OCI-LY1 (cell line): Measurements from ENCODE around the gene HCN1.

Source experiments
- H2AFZ ChIP-seq: fragments of 200-600 bp; sonication (generic), shearing (Covaris generic); 2 replicates; pipeline ENCODE4 v1.6.0; 2014; ENCODE audit warnings: antibody characterized with exemption, mild to moderate bottlenecking, low read length
- H3F3A ChIP-seq: fragments of 200-600 bp; sonication (generic), shearing (Covaris generic); 2 replicates; pipeline ENCODE4 v1.6.0; 2014; ENCODE audit warnings: mild to moderate bottlenecking, antibody characterized with exemption, low read length, moderate library complexity; ENCODE audit not compliant: insufficient read depth
- H3K27ac ChIP-seq: fragments of 200-600 bp; sonication (generic); 2 replicates; pipeline ENCODE4 v1.5.1; 2014; ENCODE audit warnings: low read length, mixed run types, mild to moderate bottlenecking, low read depth; ENCODE audit not compliant: poor library complexity, severe bottlenecking
- H3K27me3 ChIP-seq: fragments of 200-600 bp; sonication (generic); 2 replicates; pipeline ENCODE4 v1.6.0; 2014; ENCODE audit warnings: antibody characterized with exemption, mild to moderate bottlenecking, low read length, moderate library complexity; ENCODE audit not compliant: insufficient read depth
- H3K36me3 ChIP-seq: fragments of 200-600 bp; sonication (generic); 2 replicates; pipeline ENCODE4 v1.6.1; 2014; ENCODE audit warnings: mild to moderate bottlenecking, antibody characterized with exemption, low read length, moderate library complexity, mixed read lengths; ENCODE audit not compliant: insufficient read depth
- H3K4me1 ChIP-seq: fragments of 200-600 bp; sonication (generic); 2 replicates; pipeline ENCODE4 v1.5.1; 2014; ENCODE audit warnings: mild to moderate bottlenecking, low read length, moderate library complexity; ENCODE audit not compliant: insufficient read depth, severe bottlenecking
- H3K4me2 ChIP-seq: fragments of 200-600 bp; sonication (generic), shearing (Covaris generic); 2 replicates; pipeline ENCODE4 v1.6.1; 2014; ENCODE audit warnings: low read length
- H3K4me3 ChIP-seq: fragments of 200-600 bp; sonication (generic); 2 replicates; pipeline ENCODE4 v1.5.1; 2014; ENCODE audit warnings: low read length, low read depth, mild to moderate bottlenecking, mixed read lengths; ENCODE audit not compliant: poor library complexity, severe bottlenecking
- H3K79me2 ChIP-seq: fragments of 200-600 bp; shearing (Covaris generic); 2 replicates; pipeline ENCODE4 v1.6.1; 2016; ENCODE audit warnings: mixed run types, low read length, mixed read lengths; ENCODE audit not compliant: insufficient read depth
- H3K9ac ChIP-seq: fragments of 200-600 bp; sonication (generic), shearing (Covaris generic); 2 replicates; pipeline ENCODE4 v1.6.1; 2014; ENCODE audit warnings: mild to moderate bottlenecking, low read length, mixed read lengths
- H3K9me2 ChIP-seq: fragments of 200-600 bp; sonication (generic), shearing (Covaris generic); 2 replicates; pipeline ENCODE4 v1.6.1; 2014; ENCODE audit warnings: low read depth, mild to moderate bottlenecking, low read length, mixed read lengths
- H3K9me3 ChIP-seq: fragments of 200-600 bp; shearing (Covaris generic); 2 replicates; pipeline ENCODE4 v1.6.1; 2014; ENCODE audit warnings: low read length, mixed read lengths
- H4K20me1 ChIP-seq: fragments of 200-600 bp; sonication (generic), shearing (Covaris generic); 2 replicates; pipeline ENCODE4 v1.6.0; 2016; ENCODE audit warnings: mild to moderate bottlenecking, low read length; ENCODE audit not compliant: insufficient read depth
- EZH2 ChIP-seq: fragments of 200-600 bp; sonication (generic), shearing (Covaris generic); IDR thresholded peaks from 2 replicates; pipeline ENCODE4 v1.8.0; 2017; ENCODE audit warnings: borderline replicate concordance, mixed run types, mild to moderate bottlenecking, antibody characterized with exemption, low read length, moderate library complexity, mixed read lengths
- TF ChIP-seq, protein P1 (sequence below): fragments of 200-600 bp; sonication (generic), shearing (Covaris generic); IDR thresholded peaks from 2 replicates; pipeline ENCODE4 v1.5.1; 2017; ENCODE audit warnings: mild to moderate bottlenecking, antibody characterized with exemption, low read length, moderate library complexity, mixed read lengths

HCN1 gene

DNA sequence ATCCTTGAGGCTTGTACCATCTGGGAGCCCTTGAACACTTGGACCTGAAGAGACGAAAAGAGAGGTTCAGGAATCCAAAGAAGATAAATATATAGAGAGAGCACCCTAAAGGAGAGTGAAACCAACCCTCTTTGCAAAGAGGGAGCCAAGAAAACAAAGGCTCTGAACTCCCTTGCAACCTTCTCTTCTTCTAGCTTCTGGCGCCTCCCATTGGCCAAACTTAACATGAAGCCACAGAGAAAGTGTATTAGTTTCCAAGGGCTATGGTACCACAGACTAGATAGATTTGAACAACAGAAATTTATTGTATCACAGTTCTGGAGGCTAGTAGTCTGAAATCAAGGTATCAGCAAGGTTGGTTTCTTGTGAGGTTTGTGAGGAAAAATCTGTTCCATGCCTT is 175.1 kb downstream of the HCN1 start:
- no peaks in the 10 kb centered on the region for H3K4me1 ChIP-seq
- no peaks in the 10 kb centered on the region for H3K9me2 ChIP-seq
- H4K20me1 ChIP-seq: no peaks in the 10 kb centered on the region
- H3K27me3 ChIP-seq: no peaks in the 10 kb centered on the region
- no peak overlapping the region for H3K4me2 ChIP-seq
- no peaks in the 10 kb centered on the region for H3K36me3 ChIP-seq
- H3K9me3 ChIP-seq: no peaks in the 10 kb centered on the region
- H3K4me3 ChIP-seq: no peak overlapping the region
- H3K27ac ChIP-seq: no peak overlapping the region
- no peak overlapping the region for H3K9ac ChIP-seq
- H2AFZ ChIP-seq: no peak overlapping the region
- no peak for TF ChIP-seq EZH2
- TF ChIP-seq, protein P1, sequence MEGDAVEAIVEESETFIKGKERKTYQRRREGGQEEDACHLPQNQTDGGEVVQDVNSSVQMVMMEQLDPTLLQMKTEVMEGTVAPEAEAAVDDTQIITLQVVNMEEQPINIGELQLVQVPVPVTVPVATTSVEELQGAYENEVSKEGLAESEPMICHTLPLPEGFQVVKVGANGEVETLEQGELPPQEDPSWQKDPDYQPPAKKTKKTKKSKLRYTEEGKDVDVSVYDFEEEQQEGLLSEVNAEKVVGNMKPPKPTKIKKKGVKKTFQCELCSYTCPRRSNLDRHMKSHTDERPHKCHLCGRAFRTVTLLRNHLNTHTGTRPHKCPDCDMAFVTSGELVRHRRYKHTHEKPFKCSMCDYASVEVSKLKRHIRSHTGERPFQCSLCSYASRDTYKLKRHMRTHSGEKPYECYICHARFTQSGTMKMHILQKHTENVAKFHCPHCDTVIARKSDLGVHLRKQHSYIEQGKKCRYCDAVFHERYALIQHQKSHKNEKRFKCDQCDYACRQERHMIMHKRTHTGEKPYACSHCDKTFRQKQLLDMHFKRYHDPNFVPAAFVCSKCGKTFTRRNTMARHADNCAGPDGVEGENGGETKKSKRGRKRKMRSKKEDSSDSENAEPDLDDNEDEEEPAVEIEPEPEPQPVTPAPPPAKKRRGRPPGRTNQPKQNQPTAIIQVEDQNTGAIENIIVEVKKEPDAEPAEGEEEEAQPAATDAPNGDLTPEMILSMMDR: peak; percentile 62; the same call in 1 of the 2 replicates
- H3K79me2 ChIP-seq: no peaks in the 10 kb centered on the region
- no peaks in the 10 kb centered on the region for H3F3A ChIP-seq

DNA sequence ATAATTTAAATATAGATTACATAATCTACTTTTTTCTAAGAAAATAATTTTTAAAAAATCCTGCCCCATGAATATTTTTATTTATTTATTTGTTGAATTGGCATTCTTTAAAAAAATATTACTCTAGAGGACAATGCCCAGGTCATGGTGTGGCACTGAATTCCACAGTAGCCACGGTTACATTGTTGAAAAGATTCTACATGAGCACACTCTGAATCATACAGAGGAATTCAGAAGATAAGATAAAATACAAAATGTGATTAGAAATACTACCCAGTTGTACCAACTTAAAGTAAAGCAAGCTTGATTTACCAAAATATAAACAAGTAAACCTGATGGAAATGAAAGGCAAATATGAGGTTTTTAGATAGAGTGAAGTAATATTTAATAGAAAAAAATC is 183.7 kb downstream of the HCN1 start:
- no peaks in the 10 kb centered on the region for H3K79me2 ChIP-seq
- no peak for TF ChIP-seq EZH2
- TF ChIP-seq, protein P1: no peak
- H3K4me1 ChIP-seq: no peaks in the 10 kb centered on the region

DNA sequence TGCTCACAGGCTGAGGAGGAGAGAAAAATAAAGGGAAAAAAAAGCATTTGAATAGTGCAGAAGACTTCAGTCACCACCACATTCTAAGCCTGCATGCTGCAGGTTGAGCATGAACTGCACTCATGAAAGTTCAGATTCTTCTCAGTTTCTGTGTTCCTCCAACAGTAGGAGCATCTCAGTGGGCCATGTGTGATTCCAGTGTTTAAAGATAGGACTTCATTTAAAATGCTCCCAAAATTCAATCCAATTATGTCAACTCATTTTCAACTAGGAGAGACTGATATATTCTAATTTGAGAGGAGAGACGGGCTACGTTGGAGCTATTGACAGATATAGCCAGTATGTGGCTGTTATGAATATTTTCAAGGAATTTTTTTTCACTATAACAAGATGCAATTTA is 186.8 kb downstream of the HCN1 start:
- no peaks in the 10 kb centered on the region for H3K36me3 ChIP-seq
- H3K9me3 ChIP-seq: no peaks in the 10 kb centered on the region
- no peak overlapping the region for H3K27ac ChIP-seq
- H3K9ac ChIP-seq: no peak overlapping the region
- H2AFZ ChIP-seq: no peak overlapping the region
- H3K4me3 ChIP-seq: no peak overlapping the region
- H3K9me2 ChIP-seq: no peaks in the 10 kb centered on the region
- no peaks in the 10 kb centered on the region for H3K27me3 ChIP-seq
- no peak overlapping the region for H3K4me2 ChIP-seq
- no peaks in the 10 kb centered on the region for H3F3A ChIP-seq
- H3K4me1 ChIP-seq: no peaks in the 10 kb centered on the region
- no peaks in the 10 kb centered on the region for H4K20me1 ChIP-seq
- no peak for TF ChIP-seq EZH2
- TF ChIP-seq, protein P1: no peak
- no peaks in the 10 kb centered on the region for H3K79me2 ChIP-seq

More for the DNA sequence above, 183.7 kb downstream of the HCN1 start:
- no peaks in the 10 kb centered on the region for H3K9me3 ChIP-seq
- no peaks in the 10 kb centered on the region for H3K9me2 ChIP-seq
- H3K27me3 ChIP-seq: no peaks in the 10 kb centered on the region
- H4K20me1 ChIP-seq: no peaks in the 10 kb centered on the region
- no peak overlapping the region for H3K4me3 ChIP-seq
- no peaks in the 10 kb centered on the region for H3K36me3 ChIP-seq
- H3K27ac ChIP-seq: no peak overlapping the region
- H2AFZ ChIP-seq: no peak overlapping the region
- no peak overlapping the region for H3K4me2 ChIP-seq
- H3F3A ChIP-seq: no peaks in the 10 kb centered on the region
- H3K9ac ChIP-seq: no peak overlapping the region
